CD4-positive, alpha-beta T cell treated with Interleukin-12 subunit alpha and Interleukin-12 subunit beta, for 1 hour (primary cell): ENCODE data around the gene WNT16.
"Not testable (repeated sequence)": the region's sequence is repeated elsewhere in the genome, so short reads cannot be mapped to it uniquely, and the experiment has no call there.

Experiments
- DNase-seq: peaks from one replicate; pipeline ENCODE4 v3.0.0-alpha.2; 2020

WNT16 gene

GRCh38 chr7:121307021-121307574 lies 21.7 kb upstream of the WNT16 start:
- no peak for DNase-seq

GRCh38 chr7:121313220-121313792 lies 15.5 kb upstream of the WNT16 start:
- no peak for DNase-seq

DNA sequence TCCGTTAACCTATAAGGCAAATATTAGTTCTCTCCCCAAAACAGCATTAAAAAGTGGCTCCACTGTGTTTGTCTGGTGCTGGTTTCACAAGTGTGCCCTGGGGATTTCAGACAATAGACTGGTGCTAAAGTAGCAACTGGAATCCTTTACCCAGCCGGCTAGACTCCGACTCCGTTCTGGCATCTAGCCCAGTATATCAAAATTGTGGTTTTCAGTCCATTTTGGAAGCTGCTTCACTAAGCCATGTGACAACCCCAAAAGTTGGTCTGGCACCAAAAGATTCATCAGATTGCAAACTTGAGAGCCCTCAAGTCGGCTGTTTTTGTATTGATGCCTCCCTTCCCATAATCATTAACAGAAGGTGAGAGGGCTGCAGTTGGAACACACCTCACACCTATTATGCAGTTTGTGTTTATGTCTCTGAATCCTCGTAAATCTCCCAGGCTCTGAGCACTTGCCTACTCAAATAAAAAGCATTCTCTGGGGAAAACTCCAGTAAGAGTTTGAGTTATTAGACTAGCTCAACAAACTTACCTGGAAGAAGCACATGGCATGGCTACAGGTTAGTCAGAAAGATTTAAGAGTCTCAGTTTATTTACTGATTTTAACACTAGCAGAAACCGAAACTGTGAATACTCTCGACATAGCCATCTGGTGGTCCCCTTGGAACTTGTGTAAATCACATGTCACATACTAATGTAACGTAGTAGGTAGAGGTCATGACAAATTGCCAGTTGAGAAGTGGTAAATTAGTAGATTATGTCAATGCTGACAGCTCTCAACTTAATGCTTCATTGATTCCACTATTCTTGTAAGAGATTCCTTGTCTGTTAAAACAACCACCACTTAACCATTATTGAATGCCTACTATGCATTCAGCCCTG lies 14.8 kb upstream of the WNT16 start:
- DNase-seq, result no peak

- not testable (repeated sequence) for DNase-seq
Observed at GRCh38 chr7:121315170-121315569, 13.6 kb upstream of the WNT16 start.

- no peak for DNase-seq
Observed at GRCh38 chr7:121322460-121322859, 6.3 kb upstream of the WNT16 start.

- no peak for DNase-seq
Observed at GRCh38 chr7:121323515-121324302, 5.1 kb upstream of the WNT16 start.

- no peak for DNase-seq
Observed at GRCh38 chr7:121327671-121328070, 1.1 kb upstream of the WNT16 start.

DNA sequence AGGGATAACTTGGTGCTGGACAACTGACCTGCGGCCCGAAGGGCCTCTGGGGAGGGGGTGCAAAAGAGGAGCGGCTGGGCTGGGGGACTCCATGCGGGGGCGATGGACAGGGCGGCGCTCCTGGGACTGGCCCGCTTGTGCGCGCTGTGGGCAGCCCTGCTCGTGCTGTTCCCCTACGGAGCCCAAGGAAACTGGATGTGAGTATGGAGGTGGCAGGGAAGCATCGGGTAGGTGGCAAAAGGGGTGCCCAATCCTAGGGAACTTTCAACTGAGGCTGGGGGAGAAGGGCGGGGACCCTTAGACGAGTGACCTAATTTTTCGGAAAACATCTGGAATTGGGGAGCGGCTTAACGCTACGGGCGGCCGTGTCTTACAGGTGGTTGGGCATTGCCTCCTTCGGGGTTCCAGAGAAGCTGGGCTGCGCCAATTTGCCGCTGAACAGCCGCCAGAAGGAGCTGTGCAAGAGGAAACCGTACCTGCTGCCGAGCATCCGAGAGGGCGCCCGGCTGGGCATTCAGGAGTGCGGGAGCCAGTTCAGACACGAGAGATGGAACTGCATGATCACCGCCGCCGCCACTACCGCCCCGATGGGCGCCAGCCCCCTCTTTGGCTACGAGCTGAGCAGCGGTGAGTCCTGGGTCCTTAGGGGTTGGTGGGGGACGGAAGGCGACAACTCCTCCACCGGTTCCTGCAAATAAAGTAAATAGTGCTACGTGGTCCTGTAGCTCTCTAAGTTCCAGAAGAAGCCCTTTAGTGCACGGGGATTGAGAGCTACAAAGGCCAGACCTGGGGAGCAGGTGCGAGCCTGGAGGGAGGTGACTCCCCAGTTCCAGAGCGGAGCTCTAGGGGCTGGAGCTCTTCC lies 622 bp downstream of the WNT16 start:
- DNase-seq, result no peak

DNA sequence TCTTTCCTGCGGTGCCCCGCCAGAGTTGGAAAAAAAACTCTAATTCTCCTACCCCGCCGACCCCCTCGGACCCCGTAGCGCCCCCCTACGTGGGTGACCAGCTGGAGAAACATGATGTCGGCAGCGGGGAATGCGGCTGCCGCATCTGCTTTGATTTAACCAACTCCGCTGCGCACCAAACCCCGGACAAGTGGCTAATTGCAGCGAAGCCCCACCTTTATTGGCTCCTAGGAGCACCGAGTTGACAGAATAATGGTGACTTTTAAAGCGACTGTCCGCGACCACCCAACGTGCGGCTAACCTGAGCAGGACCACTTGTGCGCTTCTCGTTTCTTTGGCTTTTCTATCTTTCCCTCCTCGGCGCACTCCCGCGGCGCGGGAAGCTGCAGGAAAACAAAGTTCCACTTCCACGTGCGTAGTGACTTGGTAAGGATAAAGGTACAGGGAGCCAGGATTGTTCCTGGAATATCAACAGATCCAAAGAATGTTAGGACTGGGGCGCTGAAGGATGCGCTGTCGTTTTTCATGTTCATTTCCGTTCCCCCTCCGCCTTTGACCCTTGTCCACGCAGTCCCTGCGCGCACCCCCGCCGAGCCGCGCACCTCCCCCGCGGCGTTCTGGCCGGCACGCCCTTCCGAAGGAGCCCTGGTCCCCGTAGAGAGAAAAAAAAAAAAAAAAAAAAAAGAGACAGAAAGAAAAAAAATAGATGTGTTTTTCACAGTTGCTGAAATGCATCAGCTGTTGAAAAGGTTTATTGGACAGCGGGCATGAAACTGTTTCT lies 1.4 kb downstream of the WNT16 start:
- DNase-seq, result no peak

GRCh38 chr7:121331048-121331447 lies 2.2 kb downstream of the WNT16 start:
- no peak for DNase-seq

DNA sequence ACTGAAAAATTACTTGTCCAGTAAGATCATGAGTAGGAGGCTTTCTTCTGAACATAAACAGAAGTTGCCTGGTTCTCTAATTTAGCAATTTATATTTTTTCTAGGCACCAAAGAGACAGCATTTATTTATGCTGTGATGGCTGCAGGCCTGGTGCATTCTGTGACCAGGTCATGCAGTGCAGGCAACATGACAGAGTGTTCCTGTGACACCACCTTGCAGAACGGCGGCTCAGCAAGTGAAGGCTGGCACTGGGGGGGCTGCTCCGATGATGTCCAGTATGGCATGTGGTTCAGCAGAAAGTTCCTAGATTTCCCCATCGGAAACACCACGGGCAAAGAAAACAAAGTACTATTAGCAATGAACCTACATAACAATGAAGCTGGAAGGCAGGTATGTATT lies 2.8 kb downstream of the WNT16 start:
- DNase-seq, result no peak

- DNase-seq, result no peak
Observed at GRCh38 chr7:121334376-121334775, 5.6 kb downstream of the WNT16 start.

DNA sequence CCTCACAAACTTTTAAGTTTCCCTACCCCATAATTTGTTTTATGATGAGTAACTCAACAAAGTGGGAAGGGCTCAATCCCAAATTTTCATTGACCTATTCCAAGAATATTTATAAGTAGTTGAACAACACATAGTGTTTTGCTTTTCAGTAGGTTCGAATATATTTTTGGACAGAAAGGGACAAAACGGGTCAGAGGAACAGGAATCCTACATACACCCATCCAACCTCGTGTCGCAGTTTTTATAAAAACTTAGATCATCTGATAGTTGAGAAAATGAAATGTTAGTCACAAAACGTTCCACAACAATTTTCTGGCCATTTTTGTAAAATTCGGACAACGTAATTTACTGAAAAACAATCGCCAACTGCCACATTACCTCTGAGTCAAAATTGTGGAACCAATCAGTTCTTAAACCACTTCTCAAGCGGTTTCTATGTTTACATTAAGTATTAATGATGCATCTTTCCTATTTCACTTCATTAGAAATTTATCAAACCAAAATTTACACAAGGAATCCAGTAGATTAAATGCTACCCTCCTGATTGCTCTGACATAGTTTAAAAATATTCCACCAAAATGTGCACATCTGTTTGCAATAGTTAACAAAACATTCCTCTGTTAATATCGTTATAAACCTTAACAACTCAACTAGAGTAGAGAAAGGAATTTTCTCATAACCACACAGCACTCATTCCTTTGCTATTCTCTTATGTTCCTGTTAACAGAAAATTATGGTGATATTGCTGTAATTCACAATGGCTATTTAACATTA lies 6.3 kb downstream of the WNT16 start:
- no peak for DNase-seq

GRCh38 chr7:121336579-121336978 lies 7.8 kb downstream of the WNT16 start:
- DNase-seq, result no peak

GRCh38 chr7:121337398-121337797 lies 8.6 kb downstream of the WNT16 start:
- DNase-seq, result no peak

- DNase-seq, result no peak
Observed at GRCh38 chr7:121339082-121339481, 10.3 kb downstream of the WNT16 start.

DNA sequence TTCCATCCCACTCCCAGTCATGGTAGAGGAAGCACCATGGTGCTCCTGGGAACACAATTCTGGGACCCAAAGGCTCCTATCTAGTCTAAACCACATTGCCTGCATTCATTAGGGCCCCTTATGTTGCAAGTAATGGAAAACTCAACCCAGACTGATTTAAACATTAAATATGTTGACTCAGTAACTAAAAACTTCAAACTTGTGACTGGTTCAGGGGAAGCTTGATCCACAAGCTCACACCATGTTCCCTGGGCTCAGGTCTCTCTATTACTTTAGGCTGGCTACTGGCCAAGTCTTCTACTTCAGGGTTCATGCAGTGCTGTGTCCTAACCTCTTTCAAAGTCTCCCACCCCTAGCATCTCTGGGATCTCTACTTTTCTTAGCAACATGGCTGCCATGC lies 13.1 kb downstream of the WNT16 start:
- no peak for DNase-seq

GRCh38 chr7:121342631-121343030 lies 13.8 kb downstream of the WNT16 start:
- no peak for DNase-seq

GRCh38 chr7:121343302-121343701 lies 14.5 kb downstream of the WNT16 start:
- no peak for DNase-seq

GRCh38 chr7:121344093-121344492 lies 15.3 kb downstream of the WNT16 start:
- no peak for DNase-seq

GRCh38 chr7:121344497-121344896 lies 15.7 kb downstream of the WNT16 start:
- no peak for DNase-seq
